GM18505 (cell line): Measurements from ENCODE around the gene MX2.
A peak's percentile ranks its signal among the peaks of the same experiment; 100 is the strongest.

Experiments
- ATAC-seq: cut with Tn5 transposase; IDR thresholded peaks from one replicate; pipeline ENCODE4 v1.9.1; 2021; ENCODE audit not compliant: unreplicated experiment
- POLR2A ChIP-seq: IDR thresholded peaks from 4 replicates; pipeline ENCODE4 v1.6.1; 2011; ENCODE audit warnings: borderline replicate concordance; ENCODE audit not compliant: insufficient read depth, insufficient read length; ENCODE audit errors: extremely low read depth

The MX2 gene

GRCh38 chr21:41365377-41366107 is 3.7 kb downstream of the MX2 start:
- no peak for ATAC-seq
- TF ChIP-seq POLR2A: no peak

GRCh38 chr21:41366522-41367151 is 4.8 kb downstream of the MX2 start:
- ATAC-seq: no peak
- no peak for TF ChIP-seq POLR2A

- no peak for TF ChIP-seq POLR2A
- ATAC-seq: peak; percentile 4
Observed at GRCh38 chr21:41367301-41367944, 5.6 kb downstream of the MX2 start.

GRCh38 chr21:41367945-41368734 is 6.3 kb downstream of the MX2 start:
- TF ChIP-seq POLR2A: no peak

GRCh38 chr21:41368735-41369104 is 6.9 kb downstream of the MX2 start:
- no peak for TF ChIP-seq POLR2A
- ATAC-seq: no peak

More at GRCh38 chr21:41367945-41368734, 6.3 kb downstream of the MX2 start:
- ATAC-seq: peak; percentile 68

- ATAC-seq: no peak
Observed at GRCh38 chr21:41369105-41369919, 7.5 kb downstream of the MX2 start.

GRCh38 chr21:41369920-41370839 is 8.4 kb downstream of the MX2 start:
- peak; percentile 42 for TF ChIP-seq POLR2A
- no peak for ATAC-seq

More at GRCh38 chr21:41369105-41369919, 7.5 kb downstream of the MX2 start:
- peak; percentile 6 for TF ChIP-seq POLR2A

- TF ChIP-seq POLR2A: no peak
- no peak for ATAC-seq
Observed at GRCh38 chr21:41370840-41371684, 9.2 kb downstream of the MX2 start.

- no peak for ATAC-seq
- no peak for TF ChIP-seq POLR2A
Observed at GRCh38 chr21:41371685-41372030, 9.8 kb downstream of the MX2 start.

- ATAC-seq: no peak
- TF ChIP-seq POLR2A: no peak
Observed at GRCh38 chr21:41373253-41373652, 11.4 kb downstream of the MX2 start.

- TF ChIP-seq POLR2A: no peak
- ATAC-seq: no peak
Observed at GRCh38 chr21:41373763-41374162, 11.9 kb downstream of the MX2 start.

GRCh38 chr21:41374177-41374712 is 12.4 kb downstream of the MX2 start:
- no peak for ATAC-seq
- TF ChIP-seq POLR2A: no peak
